Ramos (cell line): Measurements from ENCODE around the gene ZBBX.
"Not testable (repeated sequence)": the region's sequence is repeated elsewhere in the genome, so short reads cannot be mapped to it uniquely, and the experiment has no call there.

Experiments used
- in situ Hi-C: fragments of 300-500 bp; cut with MboI; formaldehyde crosslinking; loops from one replicate; pipeline ENCODE4 v1.14.3; 2022; ENCODE audit warnings: low sequenced_read_pairs; ENCODE audit not compliant: unreplicated experiment

The ZBBX gene

GRCh38 chr3:167380004-167380689 lies at the start of gene ZBBX:
TSS of gene ZBBX (minus strand) at chr3:167380297. CDS start at chr3:167372901, 7,396 bp downstream.
- in situ Hi-C loops: no loop called here

- in situ Hi-C loops: not testable (repeated sequence)
Measured at GRCh38 chr3:167426962-167427361, 46.9 kb upstream of the ZBBX start.

GRCh38 chr3:167422396-167422795 lies 42.3 kb upstream of the ZBBX start:
- in situ Hi-C loops: not testable (repeated sequence)

- in situ Hi-C loops: loop anchor here (10.0 kb wide), 1 partner anchor 475 kb away; no protein-coding TSS in a partner anchor
Measured at GRCh38 chr3:167409611-167410010, 29.5 kb upstream of the ZBBX start.

GRCh38 chr3:167406876-167407492 lies 26.9 kb upstream of the ZBBX start:
- in situ Hi-C loops: loop anchor here (10.0 kb wide), 1 partner anchor 478 kb away; no protein-coding TSS in a partner anchor

- in situ Hi-C loops: no loop called here
Measured at GRCh38 chr3:167397826-167398225, 17.7 kb upstream of the ZBBX start.

- in situ Hi-C loops: no loop called here
Measured at GRCh38 chr3:167396075-167396474, 16.0 kb upstream of the ZBBX start.

- in situ Hi-C loops: no loop called here
Measured at GRCh38 chr3:167394003-167394402, 13.9 kb upstream of the ZBBX start.

- in situ Hi-C loops: no loop called here
Measured at GRCh38 chr3:167382155-167382554, 2.1 kb upstream of the ZBBX start.

- in situ Hi-C loops: no loop called here
Measured at GRCh38 chr3:167375478-167375877, 4.6 kb downstream of the ZBBX start.

GRCh38 chr3:167372138-167372537 lies 8.0 kb downstream of the ZBBX start:
- in situ Hi-C loops: no loop called here

GRCh38 chr3:167361948-167362347 lies 18.1 kb downstream of the ZBBX start:
- in situ Hi-C loops: no loop called here

- in situ Hi-C loops: no loop called here
Measured at GRCh38 chr3:167361306-167361705, 18.8 kb downstream of the ZBBX start.

- in situ Hi-C loops: no loop called here
Measured at GRCh38 chr3:167355446-167355845, 24.7 kb downstream of the ZBBX start.

- in situ Hi-C loops: no loop called here
Measured at GRCh38 chr3:167354751-167355150, 25.3 kb downstream of the ZBBX start.

- in situ Hi-C loops: no loop called here
Measured at GRCh38 chr3:167350245-167350862, 29.7 kb downstream of the ZBBX start.

- in situ Hi-C loops: no loop called here
Measured at GRCh38 chr3:167346171-167346570, 33.9 kb downstream of the ZBBX start.

GRCh38 chr3:167330993-167331785 lies 48.9 kb downstream of the ZBBX start:
- in situ Hi-C loops: no loop called here

GRCh38 chr3:167323572-167323971 lies 56.5 kb downstream of the ZBBX start:
- in situ Hi-C loops: no loop called here

- in situ Hi-C loops: no loop called here
Measured at GRCh38 chr3:167318996-167319615, 61.0 kb downstream of the ZBBX start.
